GM19240 (cell line): ENCODE data around the gene COPS6.

Experiments used
- DNase-seq: peaks from one replicate; pipeline ENCODE4 v3.0.0; 2011; ENCODE audit warnings: low spot score; ENCODE audit not compliant: insufficient read length

Gene COPS6

DNA sequence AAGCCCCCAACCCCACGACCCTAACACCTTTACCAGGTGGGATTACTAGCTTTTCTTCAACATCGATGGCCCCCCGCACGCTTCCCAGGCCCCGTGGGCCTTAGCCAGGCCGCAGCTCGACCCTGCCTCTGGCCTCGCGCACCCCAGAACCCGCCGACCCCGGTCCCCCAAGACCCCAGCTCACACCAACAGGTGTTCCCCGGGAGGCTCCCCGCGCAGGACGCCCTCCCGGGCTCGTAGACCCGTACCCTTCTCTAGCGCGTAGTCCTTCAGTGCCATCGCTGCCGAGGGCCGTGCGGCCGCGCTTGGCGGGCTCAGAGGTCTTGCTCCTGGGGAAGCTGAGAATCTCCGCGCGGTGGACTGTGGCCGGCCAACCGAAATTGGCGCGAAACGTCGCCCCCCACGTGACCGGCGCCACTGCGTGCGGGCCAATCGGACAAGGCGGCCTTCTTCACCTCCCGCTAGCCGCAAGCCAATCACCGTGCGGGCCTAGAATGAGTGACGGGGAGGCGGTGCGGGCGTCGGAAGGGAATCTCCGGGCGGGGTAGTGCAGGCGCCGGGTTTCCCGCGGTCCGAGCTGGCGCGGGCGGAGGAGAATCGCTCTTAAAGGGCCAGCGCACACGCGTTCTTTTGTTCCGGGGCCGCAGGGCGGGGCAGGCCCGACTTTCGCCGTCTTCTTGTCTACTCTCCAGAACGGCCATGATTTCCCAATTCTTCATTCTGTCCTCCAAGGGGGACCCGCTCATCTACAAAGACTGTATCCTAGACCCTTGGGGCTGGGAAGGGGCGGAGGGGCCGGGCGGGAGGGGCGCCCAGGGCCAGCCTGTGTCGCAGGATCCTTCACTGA is 12.5 kb downstream of the COPS6 start, which contains the start of the genes AP4M1 and MCM7:
TSS of gene AP4M1 (plus strand) at position 628 of the 847 bp plus-strand sequence. CDS start at position 700, 72 bp downstream.
TSS of gene MCM7 (minus strand) at position 382 of the 847 bp plus-strand sequence. CDS start at position 279, 103 bp downstream.
- peak; percentile 91 for DNase-seq

DNA sequence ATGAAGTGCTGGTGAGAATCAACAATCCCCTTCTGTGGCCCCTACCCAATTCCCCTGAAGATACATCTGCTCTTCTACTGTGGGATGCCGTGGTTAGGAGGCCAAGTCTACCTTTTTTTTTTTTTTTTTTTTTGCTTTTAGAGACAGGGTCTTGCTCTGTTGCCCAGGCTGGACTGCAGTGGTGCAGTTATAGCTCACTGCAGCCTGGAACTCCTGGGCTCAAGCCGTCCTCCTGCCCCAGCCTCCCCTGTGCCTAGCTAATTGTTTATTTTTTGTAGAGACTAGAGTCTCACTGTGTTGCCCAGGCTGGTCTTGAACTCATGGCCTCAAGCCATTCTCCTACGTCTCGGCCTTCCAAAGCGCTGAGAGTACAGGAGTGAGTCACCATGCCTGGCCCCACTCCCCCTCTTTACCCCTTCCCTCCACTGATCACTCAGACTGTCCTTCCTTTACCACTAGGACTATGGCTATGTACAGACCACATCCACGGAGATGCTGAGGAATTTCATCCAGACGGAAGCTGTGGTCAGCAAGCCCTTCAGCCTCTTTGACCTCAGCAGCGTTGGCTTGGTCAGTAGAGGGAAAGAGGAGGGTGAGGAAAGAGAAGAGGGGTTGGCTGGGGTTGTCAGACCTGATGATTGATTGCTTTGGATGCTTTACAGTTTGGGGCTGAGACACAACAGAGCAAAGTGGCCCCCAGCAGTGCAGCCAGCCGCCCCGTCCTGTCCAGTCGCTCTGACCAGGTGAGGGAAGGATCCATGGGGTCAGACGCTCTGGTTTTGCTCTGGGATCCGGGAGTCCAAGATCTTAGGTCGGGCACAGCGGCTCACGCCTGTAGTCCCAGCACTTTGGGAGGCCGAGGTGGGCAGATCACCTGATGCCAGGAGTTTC is 14.4 kb downstream of the COPS6 start:
- DNase-seq, result no peak

DNA sequence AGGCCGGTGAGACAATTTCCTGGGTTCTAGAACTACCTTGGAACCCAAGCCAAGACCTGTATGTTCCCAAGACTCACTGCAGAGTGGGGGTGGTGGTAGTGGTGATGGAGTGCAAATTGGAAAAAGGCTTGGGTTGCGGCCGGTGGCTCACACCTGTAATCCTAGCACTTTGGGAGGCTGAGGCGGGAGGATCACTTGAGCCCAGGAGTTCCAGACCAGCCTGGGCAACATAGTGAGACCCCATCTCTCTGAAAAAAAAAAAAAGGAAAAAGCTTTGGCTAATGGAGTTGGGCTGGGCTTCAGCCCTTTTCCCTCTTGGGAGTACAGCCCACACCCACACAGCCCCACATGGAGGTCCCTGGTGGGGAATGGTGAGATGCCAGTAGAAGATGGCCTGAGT is 16.8 kb downstream of the COPS6 start:
- no peak for DNase-seq

DNA sequence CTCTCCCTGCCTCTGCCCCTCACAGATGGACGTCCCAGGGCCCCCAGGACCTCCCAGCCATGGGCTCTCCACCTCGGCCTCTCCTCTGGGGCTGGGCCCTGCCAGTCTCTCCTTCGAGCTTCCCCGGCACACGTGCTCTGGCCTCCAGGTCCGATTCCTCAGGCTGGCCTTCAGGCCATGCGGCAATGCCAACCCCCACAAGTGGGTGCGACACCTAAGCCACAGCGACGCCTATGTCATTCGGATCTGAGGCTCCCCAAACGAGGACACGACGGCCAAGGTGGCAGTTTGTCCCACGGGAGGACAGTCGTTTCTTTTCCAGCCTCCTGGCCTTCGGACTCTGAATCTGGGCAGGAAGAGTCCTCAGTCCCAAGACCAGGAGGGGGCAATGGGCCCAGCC is 17.9 kb downstream of the COPS6 start:
- DNase-seq, result no peak

DNA sequence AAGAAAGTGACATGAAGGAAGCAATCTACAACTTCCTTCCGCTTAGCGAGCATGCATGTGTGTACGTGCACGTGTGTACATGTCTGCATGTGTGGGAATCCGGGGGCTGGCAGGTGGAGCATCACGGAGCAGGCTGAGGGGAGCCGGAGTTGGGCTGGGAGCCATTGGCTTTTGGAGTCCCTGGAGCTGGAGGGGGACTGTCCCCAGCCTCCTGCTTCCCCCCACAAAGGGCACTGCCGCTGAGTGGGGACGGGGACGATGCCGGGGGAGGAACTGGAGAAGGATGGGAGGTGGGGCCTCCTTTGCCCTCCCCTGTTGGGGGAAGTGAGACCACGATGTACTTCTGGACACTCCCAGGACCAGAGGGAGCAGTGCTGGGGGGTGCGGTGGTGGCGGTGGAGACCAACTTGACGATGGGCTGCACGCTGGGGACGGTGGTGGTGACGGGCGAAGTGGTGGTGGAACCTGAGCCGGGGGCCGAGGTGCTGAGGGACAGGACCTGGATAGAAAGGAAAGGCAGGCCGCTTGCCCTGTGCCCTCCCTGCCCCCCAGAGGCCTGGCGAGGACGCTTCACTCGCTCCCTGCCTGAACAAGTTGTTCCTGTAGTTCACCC is 18.5 kb downstream of the COPS6 start:
- DNase-seq, result no peak

DNA sequence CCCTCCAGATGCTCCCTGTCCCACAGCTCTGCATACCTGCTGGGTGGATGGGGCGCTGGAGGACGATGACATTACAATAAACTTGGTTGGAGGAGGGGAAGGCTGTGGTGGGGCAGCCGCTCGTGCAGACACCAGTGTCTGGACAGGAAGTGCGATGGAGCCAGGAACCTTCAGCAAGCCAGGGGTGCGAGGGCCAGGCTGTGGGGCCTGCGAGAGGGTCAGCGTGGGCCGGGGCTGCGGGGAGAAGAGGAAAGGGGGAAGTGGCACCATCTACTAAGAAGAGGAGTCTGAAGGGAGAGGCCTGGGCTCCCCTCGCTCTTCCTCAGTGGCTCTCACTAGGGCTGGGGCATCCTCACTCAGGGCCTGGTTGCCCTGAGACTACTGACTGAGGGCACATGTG is 19.1 kb downstream of the COPS6 start:
- no peak for DNase-seq

DNA sequence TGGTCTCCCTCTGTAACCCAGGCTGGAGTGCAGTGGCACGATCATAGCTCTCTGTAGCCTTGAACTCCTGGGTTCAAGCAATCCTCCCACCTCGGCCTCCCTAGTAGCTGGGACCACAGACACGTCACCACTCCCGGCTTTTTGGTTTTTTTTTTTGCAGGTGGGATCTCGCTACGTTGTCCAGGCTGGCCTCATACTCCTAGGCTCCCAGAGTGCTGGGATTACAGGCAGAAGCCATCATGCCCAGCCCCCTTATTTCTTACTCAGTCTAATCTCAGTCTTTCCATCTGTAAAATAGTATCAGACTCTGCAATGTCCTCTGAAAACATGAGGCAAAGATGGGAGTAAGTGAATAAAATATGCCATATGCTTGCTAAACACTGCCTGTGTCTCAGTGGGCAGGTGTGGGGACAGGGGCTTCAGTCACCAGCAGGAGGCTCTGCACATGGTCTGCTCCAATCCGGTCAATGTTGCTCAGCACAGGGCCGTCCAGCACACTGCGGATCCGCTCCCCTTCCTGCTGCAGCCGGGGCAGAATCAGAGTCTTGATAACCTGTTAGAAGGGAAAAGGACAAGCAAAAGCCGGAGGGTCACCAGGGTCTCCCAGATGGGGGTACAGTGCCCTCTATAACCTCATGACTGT is 20.9 kb downstream of the COPS6 start:
- DNase-seq, result no peak

DNA sequence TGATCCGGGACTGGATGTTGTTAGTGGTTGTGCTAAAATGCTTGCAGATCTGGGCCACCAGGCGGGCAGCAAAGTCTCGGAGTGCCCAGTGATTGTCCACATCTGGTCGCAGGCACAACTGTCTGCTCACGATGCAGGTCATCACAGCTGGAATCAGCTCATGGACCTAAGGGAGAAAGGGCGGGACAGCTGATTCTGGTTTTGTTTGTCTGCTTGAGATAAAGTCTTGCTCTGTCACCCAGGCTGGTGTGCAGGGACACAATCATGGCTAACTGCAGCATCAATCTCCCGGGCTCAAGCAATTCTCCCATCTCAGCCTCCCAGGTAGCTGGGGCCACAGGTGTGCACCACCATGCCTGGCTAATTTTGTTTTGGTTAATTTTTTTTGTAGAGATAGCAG is 22.4 kb downstream of the COPS6 start:
- no peak for DNase-seq

DNA sequence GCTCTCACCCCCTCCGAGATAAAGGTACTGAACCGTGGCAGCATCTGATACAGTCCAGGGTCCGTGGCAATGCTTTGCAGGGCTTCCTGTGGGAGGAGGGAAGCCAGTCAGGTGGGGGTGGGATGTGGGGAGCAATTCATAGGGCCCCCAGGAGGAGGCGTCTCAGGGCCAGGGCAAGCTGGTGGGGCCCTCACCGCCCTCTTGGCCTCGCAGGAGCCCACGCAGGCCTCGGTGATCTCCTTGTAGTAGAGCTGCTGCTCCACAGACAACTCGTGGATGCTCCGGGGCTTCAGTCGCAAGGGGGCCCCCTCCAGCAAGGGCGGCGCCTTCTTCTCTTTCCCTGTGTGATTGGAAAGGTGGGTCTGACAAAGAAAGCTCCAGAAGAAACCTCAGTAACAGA is 23.1 kb downstream of the COPS6 start:
- DNase-seq, result no peak

DNA sequence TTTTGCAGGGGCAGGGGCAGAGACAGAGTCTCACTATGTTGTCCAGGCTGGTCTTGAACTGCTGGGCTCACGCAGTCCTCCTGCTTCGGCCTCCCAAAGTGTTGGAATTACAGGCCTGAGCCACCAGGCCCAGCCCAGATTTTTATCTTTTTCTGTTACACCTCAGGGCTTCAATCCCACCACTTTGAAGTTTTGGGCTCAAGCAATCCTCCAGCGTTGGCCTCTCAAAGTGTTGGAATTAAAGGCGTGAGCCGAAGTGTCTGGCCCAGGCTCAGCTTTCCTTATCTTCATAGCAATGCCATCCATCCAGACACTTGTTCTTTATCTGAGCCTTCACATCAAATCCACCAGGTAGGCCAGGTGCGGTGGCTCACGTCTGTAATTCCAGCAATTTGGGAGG is 26.3 kb downstream of the COPS6 start:
- DNase-seq, result no peak

DNA sequence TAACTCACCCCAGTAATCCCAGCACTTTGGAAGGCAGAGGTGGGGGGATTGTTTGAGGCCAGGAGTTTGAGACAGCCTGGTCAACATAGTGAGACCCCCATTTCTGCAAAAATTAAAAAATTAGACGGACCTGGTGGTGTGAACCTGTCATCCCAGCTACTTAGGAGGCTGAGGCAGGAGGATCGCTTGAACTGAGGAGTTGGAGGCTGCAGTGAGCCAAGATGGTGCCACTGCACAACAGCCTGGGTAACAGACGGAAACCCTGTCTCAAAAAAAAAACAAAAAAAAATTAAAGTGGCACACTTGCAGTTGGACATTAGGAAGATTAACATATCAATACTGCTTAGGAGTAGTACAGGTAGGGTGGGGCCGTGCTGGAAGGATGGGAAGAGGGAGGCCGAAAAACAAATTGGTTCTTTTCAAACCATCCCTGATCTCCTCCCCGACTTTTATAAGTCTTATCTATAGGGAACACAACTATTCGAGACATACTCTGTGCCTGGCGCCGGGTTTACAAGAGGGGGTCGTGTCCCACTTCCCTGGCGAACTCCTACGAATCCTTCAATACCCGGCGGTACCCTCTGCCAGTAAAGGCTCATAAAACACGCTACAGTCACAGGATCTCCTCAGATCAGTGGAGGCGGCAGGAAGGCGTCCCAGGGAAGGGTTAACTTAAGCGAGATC is 29.8 kb downstream of the COPS6 start:
- no peak for DNase-seq

DNA sequence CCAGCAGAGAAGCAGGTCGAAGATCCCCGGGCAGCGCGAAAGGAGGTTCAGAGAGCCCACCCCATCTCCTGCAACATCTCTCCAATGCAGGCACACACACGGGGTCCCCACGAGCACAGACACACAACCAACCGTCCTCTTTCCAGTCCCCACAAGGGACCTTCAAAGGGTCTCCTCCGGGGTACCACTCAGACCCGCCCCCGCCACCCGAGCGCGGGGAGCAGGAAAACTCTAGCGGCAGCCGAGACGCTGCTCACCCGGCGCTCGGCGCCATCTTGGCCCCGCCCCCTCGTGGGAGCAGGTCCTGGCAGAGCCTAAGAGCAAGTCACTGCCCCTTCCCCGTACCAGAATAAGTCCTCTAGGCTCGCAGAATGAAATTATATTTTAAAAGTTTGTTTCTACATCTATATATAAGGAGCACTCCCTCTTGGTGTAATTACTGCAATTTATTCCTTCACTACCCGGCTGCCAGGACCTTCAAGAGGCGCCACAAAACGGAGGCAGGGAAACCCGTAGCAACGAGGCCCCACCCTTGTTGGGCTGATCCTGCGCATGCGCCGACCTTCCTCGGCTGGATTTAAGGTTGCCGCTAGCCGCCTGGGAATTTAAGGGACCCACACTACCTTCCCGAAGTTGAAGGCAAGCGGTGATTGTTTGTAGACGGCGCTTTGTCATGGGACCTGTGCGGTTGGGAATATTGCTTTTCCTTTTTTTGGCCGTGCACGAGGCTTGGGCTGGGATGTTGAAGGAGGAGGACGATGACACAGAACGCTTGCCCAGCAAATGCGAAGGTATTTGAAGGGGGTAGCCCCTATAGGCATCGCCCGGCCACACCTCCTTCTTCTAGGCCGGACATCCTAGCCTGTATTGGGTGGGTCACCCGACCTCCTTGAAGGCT is 30.6 kb downstream of the COPS6 start, which contains the start of the genes CNPY4 and TAF6:
TSS of gene CNPY4 (plus strand) at position 563 of the 898 bp plus-strand sequence. CDS start at position 674, 111 bp downstream.
TSS of gene TAF6 (minus strand) at position 287 of the 898 bp plus-strand sequence. CDS start 5,149 bp downstream, outside the sequence.
- DNase-seq, result peak; percentile 98

DNA sequence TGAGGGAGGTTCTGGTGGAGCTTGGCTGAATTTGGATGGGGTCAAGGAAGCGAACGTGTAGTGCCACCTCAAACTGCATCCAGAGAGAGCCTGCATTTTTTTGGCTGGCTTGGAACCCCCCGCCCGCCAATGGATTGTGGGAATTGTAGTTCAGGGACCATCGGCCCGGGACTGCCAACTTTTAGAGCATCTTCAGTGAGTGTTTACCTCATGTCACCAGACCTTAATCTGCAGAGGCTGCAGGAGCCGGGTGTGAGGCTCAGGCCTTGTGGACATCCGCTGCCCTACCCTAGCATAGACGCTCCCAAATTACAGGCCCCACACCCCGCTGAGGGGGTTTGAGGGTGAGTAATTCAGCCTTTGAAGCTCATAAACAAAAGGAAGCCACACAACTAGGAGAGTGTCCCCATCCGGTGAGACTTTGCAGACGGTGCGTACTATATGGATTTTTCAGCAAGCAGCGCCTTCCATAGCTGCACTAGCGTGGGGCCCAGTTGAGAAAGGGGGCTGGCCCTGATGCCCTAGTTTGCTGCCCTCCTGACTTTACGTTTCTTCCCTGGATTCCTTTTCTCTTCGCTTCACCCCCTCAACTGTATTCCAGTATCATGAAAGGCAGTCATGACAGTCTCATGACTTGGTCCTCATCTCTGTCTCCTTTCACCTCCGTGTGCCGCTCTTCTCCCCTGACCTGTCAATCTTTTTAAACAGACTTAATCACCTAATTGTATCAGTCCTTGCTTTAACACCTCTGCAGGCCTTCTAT is 31.4 kb downstream of the COPS6 start:
- DNase-seq, result no peak

DNA sequence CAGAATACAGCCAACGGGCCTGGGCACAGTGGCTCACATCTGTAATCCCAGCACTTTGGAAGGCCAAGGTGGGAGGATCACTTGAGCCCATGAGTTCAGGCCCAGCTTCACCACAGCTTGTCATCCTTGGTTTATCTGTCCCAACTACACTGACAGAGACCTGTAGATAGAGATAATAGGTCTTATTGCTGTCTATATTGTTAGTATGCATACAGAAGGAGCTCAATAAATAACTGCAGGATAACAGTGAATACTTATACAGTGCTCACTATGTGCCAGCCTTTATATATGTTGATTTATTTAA is 31.9 kb downstream of the COPS6 start:
- DNase-seq, result no peak

DNA sequence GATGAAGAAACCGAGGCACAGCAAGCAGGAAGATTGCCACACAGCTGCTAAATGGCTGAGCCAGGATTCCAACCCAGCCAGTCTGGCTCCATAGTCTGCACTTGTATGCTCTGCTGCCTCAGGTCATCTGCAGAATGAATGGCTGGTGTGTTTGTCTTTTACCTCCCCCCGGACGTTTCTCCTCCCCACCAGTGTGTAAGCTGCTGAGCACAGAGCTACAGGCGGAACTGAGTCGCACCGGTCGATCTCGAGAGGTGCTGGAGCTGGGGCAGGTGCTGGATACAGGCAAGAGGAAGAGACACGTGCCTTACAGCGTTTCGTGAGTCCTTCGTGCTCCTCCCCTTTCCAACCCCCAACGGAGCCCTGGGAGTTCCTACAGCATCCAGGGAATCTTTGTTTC is 33.3 kb downstream of the COPS6 start:
- no peak for DNase-seq

DNA sequence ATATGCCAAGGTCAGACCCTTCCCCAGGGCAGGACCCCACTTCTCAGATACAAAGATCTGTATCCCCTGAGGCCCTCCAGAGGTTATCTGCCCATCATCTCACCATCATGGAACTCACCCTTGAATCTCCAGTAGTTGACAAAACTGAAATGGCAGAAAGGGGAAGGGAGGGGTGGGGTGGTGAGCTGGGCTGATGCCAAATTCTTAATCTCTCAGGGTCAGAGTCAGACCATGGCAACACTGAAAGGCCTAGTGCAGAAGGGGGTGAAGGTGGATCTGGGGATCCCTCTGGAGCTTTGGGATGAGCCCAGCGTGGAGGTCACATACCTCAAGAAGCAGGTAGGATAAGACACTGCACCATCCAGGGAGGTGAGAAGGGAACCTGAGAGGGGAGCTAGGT is 33.8 kb downstream of the COPS6 start:
- DNase-seq, result no peak

DNA sequence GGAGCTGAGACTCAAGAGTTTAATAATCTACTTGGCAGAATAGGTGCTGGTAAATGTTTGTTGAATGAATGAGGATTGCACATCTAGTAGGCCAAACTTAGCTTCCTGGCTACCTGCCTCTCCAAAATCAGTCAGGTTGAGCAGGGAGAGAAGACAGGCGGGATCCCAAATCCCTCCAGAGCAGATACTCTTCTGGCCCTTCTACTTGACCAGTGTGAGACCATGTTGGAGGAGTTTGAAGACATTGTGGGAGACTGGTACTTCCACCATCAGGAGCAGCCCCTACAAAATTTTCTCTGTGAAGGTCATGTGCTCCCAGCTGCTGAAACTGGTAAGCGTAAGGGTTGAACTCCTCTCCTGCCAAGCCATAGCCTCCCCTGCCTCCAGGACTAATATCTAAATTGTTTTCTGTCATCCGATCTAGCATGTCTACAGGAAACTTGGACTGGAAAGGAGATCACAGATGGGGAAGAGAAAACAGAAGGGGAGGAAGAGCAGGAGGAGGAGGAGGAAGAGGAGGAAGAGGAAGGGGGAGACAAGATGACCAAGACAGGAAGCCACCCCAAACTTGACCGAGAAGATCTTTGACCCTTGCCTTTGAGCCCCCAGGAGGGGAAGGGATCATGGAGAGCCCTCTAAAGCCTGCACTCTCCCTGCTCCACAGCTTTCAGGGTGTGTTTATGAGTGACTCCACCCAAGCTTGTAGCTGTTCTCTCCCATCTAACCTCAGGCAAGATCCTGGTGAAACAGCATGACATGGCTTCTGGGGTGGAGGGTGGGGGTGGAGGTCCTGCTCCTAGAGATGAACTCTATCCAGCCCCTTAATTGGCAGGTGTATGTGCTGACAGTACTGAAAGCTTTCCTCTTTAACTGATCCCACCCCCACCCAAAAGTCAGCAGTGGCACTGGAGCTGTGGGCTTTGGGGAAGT is 35.8 kb downstream of the COPS6 start:
- DNase-seq, result no peak
